ENCODE results near the gene CENPB. TPM values are rescaled to one million over a fixed set of nuclear protein-coding genes. Genes with fewer than 3 reads are reported as not detected.

The CENPB gene
- total RNA-seq, 4 donors from 2014 or later = 57.0 to 81.4 (median 66.4) TPM

DNA sequence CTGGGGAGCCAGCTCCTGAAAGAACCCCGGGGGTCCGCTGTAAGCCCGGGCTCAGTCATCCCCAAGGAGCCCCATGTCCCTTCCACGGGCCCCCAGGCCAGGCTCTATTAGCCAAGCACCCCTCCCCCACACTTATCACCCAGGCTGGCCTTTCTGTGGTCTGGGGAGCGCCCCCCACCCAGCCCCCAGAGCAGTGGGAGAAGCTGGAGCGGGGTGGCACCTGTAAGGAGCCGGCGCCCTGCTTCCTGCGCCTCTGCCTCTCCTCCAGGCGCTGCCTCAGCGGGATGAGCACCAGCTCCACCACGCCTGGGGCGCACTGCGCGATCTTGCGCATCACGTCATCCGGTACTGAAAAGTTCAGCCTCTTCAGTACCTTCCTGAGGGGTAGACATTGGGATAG lies 7.6 kb downstream of the CENPB start:
- Histone ChIP-seq H3K4me3 (no peak overlapping the region), H3K36me3 (peaks cover 2% of the 10 kb centered on the region), H3K27me3 (no peaks in the 10 kb centered on the region), H3K4me1 (peaks cover 52% of the 10 kb centered on the region), H3K27ac (no peak overlapping the region), H3K9me3 (no peaks in the 10 kb centered on the region)
- WGBS = 51% methylated on average over 15 of the region's 18 CpGs
- TF ChIP-seq POLR2AphosphoS5 (IDR thresholded peaks at IDR 0.05) = no peak
- no peak for TF ChIP-seq CTCF (IDR thresholded peaks at IDR 0.05)
- TF ChIP-seq POLR2A (IDR thresholded peaks at IDR 0.05) = no peak
- no peak for TF ChIP-seq EP300 (IDR thresholded peaks at IDR 0.05)
- DNase-seq (ENCODE audit: low spot score in 2 of 2) = no peak

DNA sequence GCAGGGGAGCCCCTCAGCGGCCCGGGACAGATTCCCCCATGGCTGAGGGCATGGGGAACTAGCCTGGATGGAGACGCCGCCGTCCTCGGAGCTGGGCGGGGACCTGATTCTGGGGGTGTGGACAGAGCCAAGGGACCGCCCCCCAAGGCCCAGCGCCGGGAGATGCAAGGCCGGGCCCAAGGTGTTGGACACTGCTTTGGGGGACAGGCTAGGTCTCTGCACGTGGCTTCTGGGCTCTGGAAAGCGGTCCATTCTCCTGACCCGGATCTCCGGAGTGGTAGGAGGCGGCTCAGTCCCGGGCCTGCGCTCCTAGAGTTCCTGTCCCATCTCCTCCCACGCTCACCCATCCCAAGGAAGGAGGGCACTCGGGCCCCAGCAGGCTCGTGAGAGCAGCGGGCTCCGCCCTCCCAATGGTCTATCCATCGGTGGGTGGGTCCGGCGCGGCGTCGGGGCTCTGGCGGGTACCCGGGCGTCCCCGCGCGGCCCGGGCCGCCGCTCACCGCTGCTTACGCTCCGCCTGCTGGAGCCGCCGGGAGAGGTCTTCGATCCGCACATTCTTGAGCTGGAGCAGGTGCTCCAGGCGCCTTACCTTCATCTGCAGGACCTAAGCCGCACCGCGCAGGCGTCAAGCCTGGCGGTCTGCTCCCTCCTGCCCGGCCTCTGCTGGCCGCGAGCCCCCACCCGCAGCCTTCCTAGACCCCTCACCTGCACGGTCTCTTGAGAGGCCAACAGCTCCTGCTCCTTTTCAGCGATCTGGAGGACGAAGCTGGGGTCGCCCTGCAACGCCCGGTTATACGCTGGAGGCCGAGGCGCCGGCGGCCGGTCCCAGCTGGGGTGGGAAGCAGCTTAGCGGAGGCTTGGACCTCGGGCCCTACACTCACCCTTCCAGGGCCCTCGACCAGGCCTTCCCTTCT lies 8.6 kb downstream of the CENPB start:
- no peaks in the 10 kb centered on the region for H3K27me3 ChIP-seq
- H3K9me3 ChIP-seq = no peaks in the 10 kb centered on the region
- peak overlapping the region; percentile 51 for H3K4me3 ChIP-seq
- H3K4me1 ChIP-seq = peaks cover 42% of the 10 kb centered on the region
- no peaks in the 10 kb centered on the region for H3K36me3 ChIP-seq
- H3K27ac ChIP-seq = no peak overlapping the region
- 16% methylated on average over 15 of the region's 70 CpGs for WGBS
- TF ChIP-seq EP300 (IDR thresholded peaks at IDR 0.05) (no peak), CTCF (IDR thresholded peaks at IDR 0.05) (no peak), POLR2AphosphoS5 (IDR thresholded peaks at IDR 0.05) (no peak), POLR2A (IDR thresholded peaks at IDR 0.05) (no peak)
- peak in 1 of 2 donors; percentile 92 for DNase-seq (ENCODE audit: low spot score in 2 of 2)

DNA sequence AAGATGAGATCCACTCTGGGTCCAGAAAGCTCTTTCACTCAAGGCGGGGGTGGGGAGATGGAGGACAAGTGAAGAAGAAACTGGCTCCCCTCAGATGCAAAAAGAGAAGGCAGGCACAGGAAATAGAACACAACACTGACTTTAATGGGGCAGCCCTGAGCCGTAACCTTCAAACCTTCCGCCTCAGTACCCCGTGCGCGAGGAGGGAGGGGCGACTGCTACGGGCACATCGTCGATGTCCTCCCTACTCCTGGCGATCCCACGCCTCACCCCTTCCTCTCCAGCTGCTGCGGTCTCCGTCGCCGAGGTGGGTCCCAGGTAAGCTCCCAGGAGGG lies 9.2 kb downstream of the CENPB start:
- 18% methylated on average over 10 of the region's 16 CpGs for WGBS
- H3K4me1 ChIP-seq = peaks cover 36% of the 10 kb centered on the region
- DNase-seq (ENCODE audit: low spot score in 2 of 2) = no peak
- TF ChIP-seq CTCF (IDR thresholded peaks at IDR 0.05) = no peak
- no peak for TF ChIP-seq EP300 (IDR thresholded peaks at IDR 0.05)
- no peak for TF ChIP-seq POLR2A (IDR thresholded peaks at IDR 0.05)
- no peak for TF ChIP-seq POLR2AphosphoS5 (IDR thresholded peaks at IDR 0.05)
- H3K9me3 ChIP-seq = no peaks in the 10 kb centered on the region
- H3K27ac ChIP-seq = no peak overlapping the region
- H3K27me3 ChIP-seq = no peaks in the 10 kb centered on the region
- peak overlapping the region; percentile 51 for H3K4me3 ChIP-seq
- H3K36me3 ChIP-seq = no peaks in the 10 kb centered on the region

GRCh38 chr20:3775457-3776108 lies 11.0 kb downstream of the CENPB start:
- TF ChIP-seq POLR2A (IDR thresholded peaks at IDR 0.05) (no peak), CTCF (IDR thresholded peaks at IDR 0.05) (no peak), EP300 (IDR thresholded peaks at IDR 0.05) (no peak), POLR2AphosphoS5 (IDR thresholded peaks at IDR 0.05) (no peak)
- DNase-seq (ENCODE audit: low spot score in 2 of 2) = no peak
- 89% methylated on average over 4 of the region's 4 CpGs for WGBS
- Histone ChIP-seq H3K4me3 (no peak overlapping the region), H3K27me3 (no peaks in the 10 kb centered on the region), H3K36me3 (no peaks in the 10 kb centered on the region), H3K9me3 (no peaks in the 10 kb centered on the region), H3K27ac (no peak overlapping the region), H3K4me1 (peaks cover 18% of the 10 kb centered on the region)

DNA sequence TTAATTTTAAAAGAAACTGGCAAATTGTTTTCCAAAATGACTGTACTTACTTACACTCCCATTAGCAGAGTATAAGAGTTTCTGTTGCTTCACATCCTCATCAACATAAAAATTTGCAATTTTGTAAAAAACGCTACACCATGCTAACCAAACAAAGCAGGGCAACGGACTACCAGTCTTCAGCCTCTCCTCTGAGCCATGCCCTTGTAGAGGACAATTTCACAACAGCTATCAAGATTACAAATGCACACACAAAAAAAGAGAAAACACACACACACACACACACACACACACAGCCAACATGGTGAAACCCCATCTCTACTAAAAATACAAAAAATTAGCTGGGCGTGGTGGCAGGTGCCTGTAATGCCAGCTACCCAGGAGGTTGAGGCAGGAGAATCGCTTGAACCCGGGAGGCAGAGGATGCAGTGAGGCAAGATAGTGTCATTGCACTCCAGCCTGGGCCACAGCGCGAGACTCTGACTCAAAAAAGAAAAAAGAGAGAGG lies 14.9 kb downstream of the CENPB start:
- Histone ChIP-seq H3K27ac (no peak overlapping the region), H3K9me3 (no peaks in the 10 kb centered on the region), H3K36me3 (no peaks in the 10 kb centered on the region), H3K4me3 (no peak overlapping the region), H3K27me3 (no peaks in the 10 kb centered on the region), H3K4me1 (peaks cover 25% of the 10 kb centered on the region)
- TF ChIP-seq CTCF (IDR thresholded peaks at IDR 0.05) (no peak), POLR2A (IDR thresholded peaks at IDR 0.05) (no peak), POLR2AphosphoS5 (IDR thresholded peaks at IDR 0.05) (no peak), EP300 (IDR thresholded peaks at IDR 0.05) (no peak)
- no peak for DNase-seq (ENCODE audit: low spot score in 2 of 2)
- WGBS = 81% methylated on average over 7 of the region's 7 CpGs
